ENCODE measurements around the gene FREY1. TPM values are rescaled to one million over a fixed set of nuclear protein-coding genes. Genes with fewer than 3 reads are reported as not detected.

The FREY1 gene
- total and polyA plus RNA-seq, 2 of the 8 experiments (the other 6 are each of a cell fraction or from before 2014, with no cell fraction given): 0.32 to 1.1 TPM

GRCh38 chr11:45869551-45869950 lies 37.5 kb downstream of the FREY1 start:
- DNase-seq (ENCODE audit: low read depth in 1 of 2, low spot score in 2 of 2): no peak
- H3K36me3 ChIP-seq (ENCODE audit: control insufficient read depth in 2 of 4, insufficient read depth in 4 of 4, low read length in 3 of 4): peaks cover 5 to 15% (median 10%) of the 10 kb centered on the region in 4 experiments; a peak in 5 of 8 replicates
- H3K18ac ChIP-seq (ENCODE audit: extremely low read depth, low read length): no peak overlapping the region
- H3K79me1 ChIP-seq (ENCODE audit: low read depth, low read length): no peaks in the 10 kb centered on the region; the same call in 1 of the 2 replicates
- H3K9ac ChIP-seq (replicated peaks in 1 of 4; ENCODE audit: extremely low read depth in 1 of 4, low read depth in 3 of 4, low read length in 3 of 4): no peak overlapping the region
- H3K79me2 ChIP-seq (ENCODE audit: control insufficient read depth in 1 of 2, insufficient read depth in 2 of 2, low read length in 2 of 2): no peaks in the 10 kb centered on the region
- H3K23ac ChIP-seq (ENCODE audit: insufficient read length): no peak overlapping the region
- no peak overlapping the region for H2BK20ac ChIP-seq (ENCODE audit: low read length)
- H2BK5ac ChIP-seq (ENCODE audit: low read depth, low read length): no peak overlapping the region
- no peak overlapping the region for H4K91ac ChIP-seq (replicated peaks; ENCODE audit: insufficient read length, low read length)
- H4K20me1 ChIP-seq (replicated peaks in 1 of 2; ENCODE audit: control insufficient read depth in 1 of 2, insufficient read depth in 2 of 2, low read length in 2 of 2): peaks cover 0 to 2% of the 10 kb centered on the region in 2 experiments
- CTCF ChIA-PET (ENCODE audit: partially characterized antibody): interaction anchor here (4.8 to 6.3 kb wide), 2 partner anchors 10 to 13 kb away, joined by 41 to 90 read pairs; no protein-coding TSS in a partner anchor
- FAIRE-seq: no peak
- POLR2A ChIA-PET (ENCODE audit: partially characterized antibody): interaction anchor here (0.8 to 2.2 kb wide), 3 partner anchors 10 to 38 kb away, joined by 3 to 7 read pairs (median 4); partner anchors contain the start of gene FREY1
- H2BK12ac ChIP-seq (ENCODE audit: low read depth, low read length): no peak overlapping the region
- H3K56ac ChIP-seq (replicated peaks; ENCODE audit: insufficient read length, low read depth, low read length): no peak overlapping the region
- no peaks in the 10 kb centered on the region for H3K27me3 ChIP-seq (replicated peaks in 1 of 4; ENCODE audit: control insufficient read depth in 3 of 4, extremely low read depth in 1 of 4, insufficient read depth in 3 of 4, low read length in 3 of 4)
- no peak overlapping the region for H2AK5ac ChIP-seq (ENCODE audit: low read depth, low read length)
- H3K27ac ChIP-seq (ENCODE audit: low read depth, low read length): no peak overlapping the region
- no peak overlapping the region for H2BK120ac ChIP-seq (replicated peaks; ENCODE audit: low read depth, low read length)
- H3K4ac ChIP-seq (replicated peaks; ENCODE audit: insufficient read length, low read depth, low read length): no peak overlapping the region
- H3K4me3 ChIP-seq (ENCODE audit: extremely low read depth in 1 of 4, insufficient read depth in 2 of 4, low read depth in 3 of 4, low read length in 4 of 4): no peak overlapping the region
- H3K4me1 ChIP-seq (replicated peaks in 1 of 4; ENCODE audit: control insufficient read depth in 3 of 4, insufficient read depth in 4 of 4, low read length in 3 of 4): peaks cover 0 to 3% (median under 1%) of the 10 kb centered on the region in 4 experiments; a peak in 2 of 7 replicates
- no peaks in the 10 kb centered on the region for H3K9me3 ChIP-seq (ENCODE audit: insufficient read depth in 2 of 2, low read depth in 1 of 2, low read length in 1 of 2)
- WGBS, 2 experiments (ENCODE audit: extremely low coverage in 1 of 2, insufficient coverage in 1 of 2, insufficient read length in 1 of 2, insufficient replicate concordance in 2 of 2, low coverage in 1 of 2, low lambda C conversion rate in 2 of 2, missing lambda C conversion rate in 1 of 2): 91% methylated on average over 12 of the region's 12 CpGs; no CpG with 5 or more reads in 1 of the 2 experiments
- no peaks in the 10 kb centered on the region for H3K23me2 ChIP-seq (ENCODE audit: low read depth, low read length)
- H4K5ac ChIP-seq (ENCODE audit: insufficient read length, low read depth, low read length): no peak overlapping the region
- no peak overlapping the region for H3K14ac ChIP-seq (ENCODE audit: insufficient read length)
- no peak overlapping the region for H3K4me2 ChIP-seq (ENCODE audit: insufficient read depth in 1 of 2, low read depth in 2 of 2, low read length in 2 of 2)
- TF ChIP-seq CEBPB (IDR thresholded peaks at IDR 0.05; ENCODE audit: low read depth, low read length): no peak
- H2BK15ac ChIP-seq (ENCODE audit: low read length): no peak overlapping the region
- no peak overlapping the region for H2AFZ ChIP-seq (ENCODE audit: low read length)
- H4K8ac ChIP-seq (ENCODE audit: extremely low read depth, insufficient read depth, low read length): no peak overlapping the region; the same call in 1 of the 2 replicates
